DMS79 treated with DMSO at 0.1 percent for 48 hours (cell line): ENCODE measurements around the gene GTPBP3.
"Not testable (repeated sequence)": the region's sequence is repeated elsewhere in the genome, so short reads cannot be mapped to it uniquely, and the experiment has no call there.

ENCODE experiments used
- DNase-seq: peaks from one replicate; lab custom pipeline; 2025; lab: John Stamatoyannopoulos, UW

The GTPBP3 gene

GRCh38 chr19:17341845-17342244 lies 4.5 kb downstream of the GTPBP3 start:
- DNase-seq: no peak

DNA sequence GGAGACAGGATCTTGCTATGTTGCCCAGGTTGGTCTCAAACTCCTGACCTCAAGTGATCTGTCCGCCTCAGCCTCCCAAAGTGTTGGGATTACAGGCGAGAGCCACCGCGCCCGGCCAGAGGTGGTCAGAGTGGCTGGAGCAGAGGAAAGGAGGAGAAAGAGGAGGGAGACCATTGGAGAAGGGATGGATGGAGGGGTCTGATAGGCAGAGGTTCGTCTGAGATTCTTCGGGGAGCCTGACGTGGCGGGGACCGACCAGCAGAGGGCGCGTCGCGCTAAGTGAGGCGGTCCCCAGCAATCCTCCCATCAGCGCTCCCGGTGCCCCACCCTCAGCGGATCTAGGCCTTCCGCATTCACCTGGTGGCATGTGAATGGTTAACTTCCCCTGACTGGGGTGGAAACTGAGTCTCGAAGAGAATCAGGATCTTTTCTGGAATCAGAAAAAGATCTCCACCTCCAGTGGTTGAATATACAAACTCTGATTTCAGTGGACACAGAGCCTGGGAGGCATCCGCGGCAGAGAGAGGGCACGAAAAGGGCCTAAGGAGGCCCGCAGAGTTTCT lies 8.8 kb downstream of the GTPBP3 start:
- peak; percentile 61 for DNase-seq

- DNase-seq: no peak
Measured at GRCh38 chr19:17347361-17347760, 10.0 kb downstream of the GTPBP3 start.

GRCh38 chr19:17347877-17348276 lies 10.5 kb downstream of the GTPBP3 start:
- no peak for DNase-seq

DNA sequence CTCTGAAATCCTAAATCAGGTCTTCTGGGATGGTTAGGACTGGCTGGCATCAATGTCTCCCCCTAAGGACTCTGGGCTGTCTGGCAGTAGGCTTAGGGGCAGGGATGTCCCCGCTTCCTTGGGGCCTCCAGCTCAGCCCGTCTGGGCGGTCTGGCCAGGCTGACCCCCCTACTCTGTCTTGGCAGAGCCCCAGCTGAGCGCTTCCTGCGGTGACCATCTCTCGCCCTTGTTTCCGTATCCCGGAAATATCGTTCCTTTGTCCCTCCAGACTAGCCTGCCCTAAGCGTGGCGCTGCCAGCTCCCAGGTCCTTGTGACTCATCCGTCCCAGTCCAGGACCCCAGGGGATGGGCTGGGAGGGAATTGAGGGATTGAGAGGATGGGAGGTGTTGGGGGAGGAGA lies 11.3 kb downstream of the GTPBP3 start:
- peak; percentile 42 for DNase-seq

DNA sequence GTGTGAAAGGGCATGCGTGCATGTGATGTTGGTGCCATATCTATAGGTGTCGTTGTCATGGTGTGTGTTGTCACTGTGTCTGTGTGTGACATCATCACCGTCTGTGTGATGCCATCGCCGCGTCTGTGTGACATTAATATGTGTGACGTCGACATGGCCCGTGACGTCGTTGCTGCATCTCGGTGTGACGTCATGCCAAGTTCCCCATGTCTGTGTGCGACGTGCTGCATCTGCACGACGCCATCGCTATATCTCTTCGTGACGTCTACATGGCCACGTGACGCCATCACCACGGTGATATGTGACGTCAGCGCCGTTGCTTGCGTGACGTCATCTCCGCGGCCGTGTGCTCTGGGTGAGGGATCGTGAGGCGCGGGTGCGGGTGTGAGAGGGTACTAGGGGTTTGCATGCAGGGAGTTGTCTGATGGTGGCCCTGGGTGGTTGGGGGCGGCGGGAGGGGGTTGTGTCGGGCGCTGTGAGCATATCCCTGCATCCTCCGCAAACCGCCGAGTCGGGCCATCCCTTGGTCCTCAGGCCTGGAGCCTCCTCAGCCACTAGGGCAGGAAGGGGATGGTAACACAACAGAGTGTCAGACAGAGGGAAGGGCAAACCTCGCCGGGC lies 14.6 kb downstream of the GTPBP3 start:
- DNase-seq: no peak

DNA sequence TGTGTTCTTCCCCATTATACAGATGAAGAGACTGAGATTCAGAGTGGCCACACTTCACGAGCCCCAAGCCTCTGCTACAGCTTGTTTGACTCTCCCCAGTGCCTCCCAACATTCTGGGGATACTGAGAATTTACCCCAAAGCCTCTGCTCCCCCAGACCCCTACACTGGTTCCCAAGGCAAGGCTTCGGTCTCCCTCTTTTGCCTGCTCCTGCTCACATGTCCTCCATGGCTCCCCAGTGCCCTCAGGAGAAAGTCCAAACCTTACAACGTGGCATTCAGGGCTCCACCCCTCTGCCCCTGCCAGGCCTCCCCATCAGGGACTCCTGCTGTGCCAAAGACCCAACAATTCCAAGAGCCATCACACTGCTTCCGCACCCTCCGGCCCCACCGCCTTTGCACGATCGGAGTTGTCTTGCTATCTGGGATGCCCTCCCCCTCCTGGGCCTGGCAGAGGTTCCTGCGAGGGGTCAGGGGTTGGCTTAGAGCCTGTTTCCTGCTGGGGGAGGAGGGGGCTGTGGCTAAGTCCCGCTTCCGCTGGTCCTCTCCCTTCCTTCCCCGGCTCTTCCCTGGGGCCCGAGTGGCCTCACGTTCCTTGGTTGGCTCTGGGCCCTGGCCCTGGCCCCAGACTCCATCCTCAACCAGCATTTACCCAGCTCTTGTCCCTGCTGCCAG lies 15.4 kb downstream of the GTPBP3 start:
- DNase-seq: no peak

DNA sequence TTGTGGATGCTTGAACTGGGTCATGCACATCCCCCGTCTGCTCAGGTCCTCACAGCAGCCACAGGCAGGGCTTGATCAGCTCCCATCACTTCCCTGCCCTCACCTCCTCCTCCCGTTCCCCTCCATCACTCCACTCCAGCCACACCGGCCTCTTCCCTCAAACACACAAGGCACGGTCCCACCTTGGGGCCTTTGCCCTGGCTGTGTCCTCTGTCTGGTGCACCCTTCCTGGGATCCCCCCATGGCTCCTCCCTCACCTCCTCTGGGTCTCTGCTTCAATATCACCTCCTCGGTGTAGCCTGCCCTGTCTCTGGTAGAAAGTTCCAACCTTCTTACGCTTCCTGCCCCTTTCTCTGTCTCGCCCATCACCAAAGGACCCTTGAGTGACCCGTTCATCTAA lies 16.0 kb downstream of the GTPBP3 start:
- DNase-seq: no peak

DNA sequence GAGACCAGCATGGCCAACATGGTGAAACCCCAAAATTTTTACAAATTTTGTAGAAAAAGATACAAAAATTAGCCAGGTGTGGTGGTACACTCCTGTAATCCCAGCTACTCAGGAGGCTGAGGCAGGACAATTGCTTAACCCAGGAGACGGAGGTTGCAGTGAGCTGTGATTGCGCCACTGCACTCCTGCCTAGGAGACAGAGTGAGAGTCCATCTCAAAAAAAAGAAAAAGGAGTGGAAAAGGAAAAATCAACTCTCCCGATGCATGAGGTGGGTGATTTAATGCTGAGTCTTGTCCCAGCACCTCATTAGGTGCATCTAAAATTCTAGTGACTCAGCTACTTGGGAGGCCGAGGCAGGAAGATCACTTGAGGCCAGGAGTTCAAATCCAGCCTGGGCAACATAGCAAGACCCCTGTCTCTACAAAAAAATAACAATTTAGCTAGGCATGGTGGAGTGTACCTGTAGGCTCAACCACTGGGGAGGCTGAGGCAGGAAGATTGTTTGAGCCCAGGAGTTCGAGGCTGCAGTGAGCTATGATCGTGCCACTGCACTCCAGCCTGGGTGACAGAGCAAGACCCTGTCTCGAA lies 19.8 kb downstream of the GTPBP3 start:
- no peak for DNase-seq

- no peak for DNase-seq
Measured at GRCh38 chr19:17357724-17358123, 20.4 kb downstream of the GTPBP3 start.

GRCh38 chr19:17358395-17358794 lies 21.0 kb downstream of the GTPBP3 start:
- DNase-seq: no peak

DNA sequence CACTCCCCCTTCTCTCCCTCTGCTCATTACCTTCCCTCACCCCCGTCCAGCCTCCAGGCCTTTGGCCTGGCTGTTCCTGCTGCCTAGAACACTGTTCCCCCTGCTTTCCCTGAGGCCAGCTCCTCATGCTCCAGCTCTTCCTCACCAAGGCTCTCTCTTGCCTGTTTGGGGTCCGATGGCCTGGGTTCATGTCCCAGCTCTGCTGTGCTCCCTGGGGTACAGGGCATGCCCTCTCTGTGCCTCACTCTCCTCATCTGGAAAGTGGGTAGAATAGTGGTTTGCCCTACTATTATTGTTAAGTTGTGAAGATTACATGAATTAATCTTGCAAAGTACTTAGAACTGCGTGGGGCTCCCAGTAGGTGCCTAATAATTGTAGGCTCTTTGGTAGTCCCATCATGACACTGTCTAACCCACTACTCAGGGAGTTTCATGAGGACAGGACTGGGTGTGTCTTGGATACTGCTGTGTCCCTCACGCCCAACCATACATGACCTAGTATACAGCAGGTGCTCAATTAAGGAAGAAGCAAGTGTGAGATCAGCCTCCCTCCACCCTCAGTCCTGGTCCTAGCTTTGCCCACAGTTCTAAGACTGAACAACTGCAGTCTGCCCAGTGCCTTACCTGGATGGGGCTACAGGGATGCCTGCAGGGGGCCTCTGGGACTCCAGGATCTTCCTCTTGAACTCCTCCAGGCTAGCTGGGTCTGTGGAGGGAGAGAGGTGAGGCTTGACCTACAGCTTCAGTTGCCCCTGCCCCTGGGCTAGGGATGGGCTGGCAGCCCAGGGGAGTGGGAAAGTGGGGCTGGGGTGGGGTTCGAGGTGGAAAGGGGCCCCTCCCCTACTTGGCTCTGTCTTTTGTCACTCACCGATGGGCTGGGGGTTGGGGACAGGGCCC lies 22.8 kb downstream of the GTPBP3 start:
- no peak for DNase-seq

DNA sequence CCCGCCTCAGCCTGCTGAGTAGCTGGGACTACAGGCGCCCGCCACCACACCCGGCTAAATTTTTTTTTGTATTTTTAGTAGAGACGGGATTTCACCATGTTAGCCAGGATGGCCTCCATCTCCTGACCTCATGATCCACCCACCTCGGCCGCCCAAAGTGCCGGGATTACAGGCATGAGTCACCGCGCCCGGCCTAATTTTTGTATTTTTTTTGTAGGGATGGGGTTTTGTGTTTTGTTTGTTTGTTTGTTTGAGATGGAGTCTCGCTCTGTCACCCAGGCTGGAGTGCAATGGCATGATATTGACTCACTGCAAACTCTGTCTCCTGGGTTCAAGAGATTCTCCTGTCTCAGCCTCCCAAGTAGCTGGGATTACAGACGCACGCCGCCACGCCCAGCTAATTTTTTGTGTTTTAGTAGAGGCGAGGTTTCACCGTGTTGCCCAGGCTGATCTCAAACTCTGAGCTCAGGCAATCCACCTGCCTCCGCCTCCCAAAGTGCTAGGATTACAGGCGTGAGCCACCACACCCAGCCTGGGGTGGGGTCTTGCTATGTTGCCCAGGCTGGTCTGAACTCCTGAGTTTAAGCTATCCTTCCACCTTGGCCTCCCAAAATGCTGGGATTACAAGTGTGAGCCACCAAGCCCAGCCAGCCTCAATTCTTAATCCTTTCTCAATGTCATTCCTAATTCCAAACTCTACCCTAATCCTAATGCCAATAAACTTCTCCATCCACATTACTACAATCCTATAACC lies 26.7 kb downstream of the GTPBP3 start:
- not testable (repeated sequence) for DNase-seq

GRCh38 chr19:17365361-17365760 lies 28.0 kb downstream of the GTPBP3 start:
- DNase-seq: no peak

- DNase-seq: no peak
Measured at GRCh38 chr19:17370026-17370587, 32.8 kb downstream of the GTPBP3 start.

- DNase-seq: no peak
Measured at GRCh38 chr19:17376935-17377600, 39.7 kb downstream of the GTPBP3 start, which contains the start of gene PLVAP. Gene PLVAP (minus strand): TSS chr19:17377342. CDS start chr19:17377288, 54 bp downstream.

DNA sequence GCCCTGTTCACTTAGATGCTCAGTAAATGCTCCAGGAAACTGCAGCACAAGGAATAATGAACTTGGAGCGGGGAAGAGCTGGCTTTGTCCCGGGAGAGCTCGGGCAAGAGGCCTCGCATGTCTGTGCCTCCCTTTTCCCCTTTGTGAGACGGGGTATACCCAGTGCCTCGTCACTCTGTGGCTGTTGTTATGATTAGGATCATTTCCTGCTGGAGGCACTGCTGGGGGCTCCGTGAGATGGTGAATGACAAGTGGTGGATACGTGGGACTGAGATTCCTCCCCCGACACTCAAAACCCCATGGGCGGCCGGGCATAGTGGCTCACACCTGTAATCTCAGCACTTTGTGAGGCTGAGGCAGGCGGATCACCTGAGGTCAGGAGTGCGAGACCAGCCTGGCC lies 40.9 kb downstream of the GTPBP3 start:
- DNase-seq: no peak

DNA sequence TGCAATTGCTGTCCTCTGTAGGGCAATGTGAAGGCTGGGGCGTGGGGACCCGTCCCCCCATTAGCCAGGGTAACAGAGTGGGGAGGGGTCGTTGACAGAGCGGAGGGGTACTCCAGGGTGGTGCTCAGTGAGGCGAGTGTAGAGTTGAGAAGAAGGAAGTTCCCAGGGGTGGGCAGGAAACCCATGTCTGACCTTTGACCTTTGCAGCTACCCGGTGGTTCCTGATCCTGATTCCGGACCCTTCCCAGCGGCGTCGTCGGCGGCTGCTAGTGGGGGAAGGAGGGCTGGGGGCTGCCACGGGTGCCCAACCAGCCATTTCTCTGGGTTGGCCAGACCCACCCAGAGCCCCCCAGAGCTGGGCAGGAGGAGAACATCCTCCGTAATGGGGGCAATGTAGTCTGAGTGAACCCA lies 41.9 kb downstream of the GTPBP3 start:
- no peak for DNase-seq

- no peak for DNase-seq
Measured at GRCh38 chr19:17380426-17381138, 43.2 kb downstream of the GTPBP3 start.
